ENCODE measurements around the gene MEIOSIN.
"Not testable (repeated sequence)": the region's sequence is repeated elsewhere in the genome, so short reads cannot be mapped to it uniquely, and the experiment has no call there.

MEIOSIN gene

GRCh38 chr19:45728683-45729082 lies 4.6 kb upstream of the MEIOSIN start:
- not testable (repeated sequence) for DNase-seq

GRCh38 chr19:45729800-45730290 lies 3.4 kb upstream of the MEIOSIN start:
- no peak for DNase-seq

GRCh38 chr19:45730368-45731288 lies 2.6 kb upstream of the MEIOSIN start, which contains the start of gene FBXO46:
Gene FBXO46 (minus strand): TSS chr19:45730896. CDS start chr19:45713495, 17,401 bp downstream.
- DNase-seq: peak; percentile 100

- peak; percentile 37 for DNase-seq
These were observed 6.5 kb downstream of the MEIOSIN start for GRCh38 chr19:45739498-45740439.

- DNase-seq: no peak
These were observed 9.7 kb downstream of the MEIOSIN start for GRCh38 chr19:45742969-45743368.

- no peak for DNase-seq
These were observed 12.4 kb downstream of the MEIOSIN start for GRCh38 chr19:45745606-45746005.

GRCh38 chr19:45746866-45747265 lies 13.6 kb downstream of the MEIOSIN start:
- DNase-seq: no peak

GRCh38 chr19:45747513-45747912 lies 14.3 kb downstream of the MEIOSIN start:
- DNase-seq: no peak

- not testable (repeated sequence) for DNase-seq
These were observed 18.2 kb downstream of the MEIOSIN start for GRCh38 chr19:45751483-45751882.

GRCh38 chr19:45752639-45753038 lies 19.4 kb downstream of the MEIOSIN start:
- DNase-seq: no peak

GRCh38 chr19:45753548-45753947 lies 20.3 kb downstream of the MEIOSIN start:
- DNase-seq: peak; percentile 37

GRCh38 chr19:45754323-45754722 lies 21.1 kb downstream of the MEIOSIN start:
- no peak for DNase-seq

- DNase-seq: no peak
These were observed 24.5 kb downstream of the MEIOSIN start for GRCh38 chr19:45757695-45758094.

GRCh38 chr19:45758921-45759320 lies 25.7 kb downstream of the MEIOSIN start:
- no peak for DNase-seq

GRCh38 chr19:45761714-45762113 lies 28.5 kb downstream of the MEIOSIN start:
- no peak for DNase-seq

- no peak for DNase-seq
These were observed 29.8 kb downstream of the MEIOSIN start for GRCh38 chr19:45762870-45763631.

GRCh38 chr19:45763691-45764294 lies 30.6 kb downstream of the MEIOSIN start:
- no peak for DNase-seq

GRCh38 chr19:45764475-45764874 lies 31.2 kb downstream of the MEIOSIN start:
- DNase-seq: no peak

- no peak for DNase-seq
These were observed 31.9 kb downstream of the MEIOSIN start for GRCh38 chr19:45764945-45765701.

GRCh38 chr19:45765702-45766295 lies 32.6 kb downstream of the MEIOSIN start:
- no peak for DNase-seq

Measured in NCI-H82 (cell line).